Skeletal muscle tissue (tissue), 4 donors: ENCODE data around the gene ARFGEF3. TPM values are rescaled to one million over a fixed set of nuclear protein-coding genes. Genes with fewer than 3 reads are reported as not detected.

Experiments
- H3K27ac ChIP-seq: one replicate; pipeline ENCODE4 v1.7.0; 2013; ENCODE audit warnings: mild to moderate bottlenecking, low read depth, low read length, inconsistent platforms
- H3K27me3 ChIP-seq, 3 donors: one replicate each; pipeline ENCODE4 v1.7.0; 2013; ENCODE audit warnings: low read length in 3 of 3; ENCODE audit not compliant: control insufficient read depth in 3 of 3, insufficient read depth in 3 of 3
- H3K36me3 ChIP-seq, 3 donors: one replicate each; pipeline ENCODE4 v1.7.0; 2013; ENCODE audit warnings: low read length in 3 of 3; ENCODE audit not compliant: control insufficient read depth in 3 of 3, insufficient read depth in 3 of 3
- H3K4me1 ChIP-seq, 3 donors: one replicate each; pipeline ENCODE4 v1.7.0; 2013; ENCODE audit warnings: low read length in 3 of 3, mild to moderate bottlenecking in 3 of 3; ENCODE audit not compliant: control insufficient read depth in 3 of 3, insufficient read depth in 3 of 3
- H3K4me3 ChIP-seq, 3 donors: one replicate each; pipeline ENCODE4 v1.7.0; 2013; ENCODE audit warnings: low read length in 3 of 3
- H3K9ac ChIP-seq, 3 donors: one replicate each; pipeline ENCODE4 v1.7.0; 2013; ENCODE audit warnings: low read length in 3 of 3, mild to moderate bottlenecking in 3 of 3, moderate library complexity in 2 of 3, low read depth in 1 of 3
- H3K9me3 ChIP-seq, 3 donors: one replicate each; pipeline ENCODE4 v1.7.0; 2013; ENCODE audit warnings: low read length in 3 of 3; ENCODE audit not compliant: control insufficient read depth in 3 of 3
- total RNA-seq: library from RNA; depleted of rRNA; stranded (reverse); fragments of >200 nt; gene quantifications from one replicate; pipeline ENCODE4 v1.2.3, GENCODE V29; 2014
- donor health status: Osteomylitis.

The ARFGEF3 gene
- total RNA-seq, 1 donor from 2014 or later, result 1.0 TPM

DNA sequence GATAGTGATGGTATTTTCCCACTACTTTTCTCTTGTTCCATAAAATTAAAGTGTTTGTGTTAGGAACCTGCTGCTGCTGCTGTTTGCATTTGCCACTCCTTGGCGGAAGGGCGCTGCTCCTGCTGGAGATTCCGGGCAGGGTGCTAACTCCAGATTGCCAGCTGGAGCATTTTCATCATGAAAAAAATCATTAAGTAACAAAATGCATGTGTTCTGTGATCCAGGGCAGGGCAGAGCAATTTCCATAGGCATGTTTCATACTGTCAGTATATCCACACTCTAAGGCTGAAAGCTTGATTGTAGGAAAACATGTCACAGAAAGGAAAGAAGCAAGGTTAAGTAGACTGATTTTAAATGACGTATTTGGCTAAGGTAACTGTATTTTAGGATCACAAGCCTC lies 32.5 kb downstream of the ARFGEF3 start:
- Histone ChIP-seq H3K36me3 (no peaks in the 10 kb centered on the region), H3K4me3 (no peak overlapping the region), H3K4me1 (no peaks in the 10 kb centered on the region), H3K9ac (no peak overlapping the region), H3K27ac (no peak overlapping the region), H3K9me3 (no peaks in the 10 kb centered on the region), H3K27me3 (no peaks in the 10 kb centered on the region)

GRCh38 chr6:138196122-138196738 lies 34.5 kb downstream of the ARFGEF3 start:
- H3K4me1 ChIP-seq, result no peaks in the 10 kb centered on the region
- H3K9ac ChIP-seq, result no peak overlapping the region
- H3K36me3 ChIP-seq, result no peaks in the 10 kb centered on the region
- no peak overlapping the region for H3K4me3 ChIP-seq
- no peak overlapping the region for H3K27ac ChIP-seq
- no peaks in the 10 kb centered on the region for H3K9me3 ChIP-seq
- no peaks in the 10 kb centered on the region for H3K27me3 ChIP-seq

- Histone ChIP-seq H3K4me3 (no peak overlapping the region), H3K4me1 (no peaks in the 10 kb centered on the region), H3K27me3 (no peaks in the 10 kb centered on the region), H3K36me3 (no peaks in the 10 kb centered on the region), H3K9ac (no peak overlapping the region), H3K9me3 (no peaks in the 10 kb centered on the region), H3K27ac (no peak overlapping the region)
Measured at GRCh38 chr6:138197570-138197969, 35.8 kb downstream of the ARFGEF3 start.

GRCh38 chr6:138198430-138199091 lies 36.8 kb downstream of the ARFGEF3 start:
- H3K4me3 ChIP-seq, result no peak overlapping the region
- no peak overlapping the region for H3K27ac ChIP-seq
- no peaks in the 10 kb centered on the region for H3K27me3 ChIP-seq

DNA sequence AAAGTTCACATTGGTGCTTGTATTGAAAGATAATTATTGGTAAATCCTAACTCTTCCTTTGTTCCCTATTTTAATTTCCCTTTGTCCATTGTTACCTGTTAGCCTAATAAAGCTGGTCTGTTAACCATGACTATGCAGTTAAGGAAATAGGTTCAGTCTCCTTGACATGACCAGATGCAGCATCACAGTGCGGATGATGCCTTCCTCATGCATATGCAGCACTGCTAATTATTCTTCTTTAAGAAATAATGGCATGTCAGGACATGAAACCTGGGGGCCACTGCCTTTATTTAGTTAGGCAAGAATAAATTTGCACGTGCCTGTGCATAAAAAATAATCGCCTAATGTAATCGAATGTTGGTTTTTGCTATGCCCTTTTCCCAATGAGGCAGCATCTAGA lies 40.1 kb downstream of the ARFGEF3 start:
- no peak overlapping the region for H3K9ac ChIP-seq
- H3K4me3 ChIP-seq, result no peak overlapping the region
- no peak overlapping the region for H3K27ac ChIP-seq
- H3K9me3 ChIP-seq, result no peaks in the 10 kb centered on the region
- no peaks in the 10 kb centered on the region for H3K36me3 ChIP-seq
- no peaks in the 10 kb centered on the region for H3K27me3 ChIP-seq
- H3K4me1 ChIP-seq, result peaks cover 0 to 5% (median 4%) of the 10 kb centered on the region in 3 donors

More at GRCh38 chr6:138198430-138199091, 36.8 kb downstream of the ARFGEF3 start:
- Histone ChIP-seq H3K9ac (no peak overlapping the region), H3K4me1 (no peaks in the 10 kb centered on the region), H3K9me3 (no peaks in the 10 kb centered on the region), H3K36me3 (no peaks in the 10 kb centered on the region)

GRCh38 chr6:138203315-138203714 lies 41.6 kb downstream of the ARFGEF3 start:
- no peak overlapping the region for H3K27ac ChIP-seq
- H3K9me3 ChIP-seq, result no peaks in the 10 kb centered on the region
- no peaks in the 10 kb centered on the region for H3K36me3 ChIP-seq
- H3K27me3 ChIP-seq, result no peaks in the 10 kb centered on the region
- H3K9ac ChIP-seq, result no peak overlapping the region
- peaks cover 0 to 5% (median 4%) of the 10 kb centered on the region in 3 donors for H3K4me1 ChIP-seq
- no peak overlapping the region for H3K4me3 ChIP-seq

GRCh38 chr6:138204303-138204702 lies 42.6 kb downstream of the ARFGEF3 start:
- Histone ChIP-seq H3K9me3 (no peaks in the 10 kb centered on the region), H3K27me3 (no peaks in the 10 kb centered on the region), H3K4me1 (peaks cover 0 to 5% (median 4%) of the 10 kb centered on the region in 3 donors), H3K27ac (no peak overlapping the region), H3K36me3 (no peaks in the 10 kb centered on the region), H3K9ac (no peak overlapping the region), H3K4me3 (no peak overlapping the region)

DNA sequence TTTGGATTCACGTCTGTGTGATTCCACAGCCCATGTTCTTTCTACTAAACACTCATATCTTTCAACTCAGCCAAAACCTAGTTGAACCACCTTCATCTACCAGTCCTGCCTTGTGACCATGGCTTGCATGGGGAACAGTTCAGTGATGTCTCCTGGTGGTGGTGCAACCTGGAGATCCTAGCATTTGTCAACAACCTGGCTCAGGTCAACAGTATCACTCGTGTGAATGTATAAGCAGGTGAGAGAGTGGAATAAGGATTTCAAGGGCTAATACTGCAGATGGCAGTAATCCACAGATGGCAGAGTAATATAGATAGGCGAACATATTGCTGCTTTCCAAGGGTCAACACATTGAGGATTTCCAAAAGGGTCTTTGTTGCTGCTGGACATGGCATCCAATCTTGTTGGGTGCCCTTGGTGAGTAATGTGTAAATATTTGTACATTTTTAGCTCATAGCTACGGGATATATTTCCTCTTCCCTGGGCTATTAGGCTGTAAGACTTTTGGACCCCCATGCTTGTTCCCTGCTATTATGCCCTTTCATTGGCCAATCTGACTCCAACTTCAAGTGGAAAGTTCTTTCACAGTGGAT lies 43.1 kb downstream of the ARFGEF3 start:
- Histone ChIP-seq H3K27me3 (no peaks in the 10 kb centered on the region), H3K4me3 (no peak overlapping the region), H3K9ac (no peak overlapping the region), H3K9me3 (no peaks in the 10 kb centered on the region), H3K27ac (no peak overlapping the region), H3K4me1 (peaks cover 0 to 5% (median 4%) of the 10 kb centered on the region in 3 donors), H3K36me3 (no peaks in the 10 kb centered on the region)

- H3K27ac ChIP-seq, result no peak overlapping the region
- no peak overlapping the region for H3K9ac ChIP-seq
- no peaks in the 10 kb centered on the region for H3K36me3 ChIP-seq
- peaks cover 0 to 5% (median 4%) of the 10 kb centered on the region in 3 donors for H3K4me1 ChIP-seq
- no peaks in the 10 kb centered on the region for H3K27me3 ChIP-seq
- H3K9me3 ChIP-seq, result no peaks in the 10 kb centered on the region
- H3K4me3 ChIP-seq, result no peak overlapping the region
Measured at GRCh38 chr6:138205437-138206094, 43.8 kb downstream of the ARFGEF3 start.

DNA sequence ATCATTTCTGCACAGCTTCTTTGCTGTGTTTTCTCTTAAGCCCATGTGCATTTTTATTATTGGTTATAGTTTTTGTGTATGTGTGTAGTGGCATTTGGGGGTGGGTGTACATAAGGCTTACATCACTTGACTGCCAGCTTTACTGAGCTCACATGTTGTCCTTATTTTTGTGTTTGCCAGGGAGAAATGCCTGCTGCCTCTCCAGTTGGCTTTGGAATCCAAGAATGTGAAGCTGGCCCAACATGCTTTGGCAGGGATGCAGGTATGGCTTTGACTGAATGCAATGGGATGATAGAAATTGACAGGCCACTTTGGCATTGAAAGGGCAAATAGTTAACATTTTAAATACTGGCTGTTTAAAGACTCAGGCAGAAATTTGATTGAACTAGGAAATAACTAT lies 45.1 kb downstream of the ARFGEF3 start:
- Histone ChIP-seq H3K4me3 (no peak overlapping the region), H3K27ac (no peak overlapping the region), H3K36me3 (no peaks in the 10 kb centered on the region), H3K9me3 (no peaks in the 10 kb centered on the region), H3K9ac (no peak overlapping the region), H3K27me3 (no peaks in the 10 kb centered on the region), H3K4me1 (peaks cover 0 to 5% (median 4%) of the 10 kb centered on the region in 3 donors)
